ENCODE data around the gene SERPINB1. TPM values are rescaled to one million over a fixed set of nuclear protein-coding genes. Genes with fewer than 3 reads are reported as not detected.

SERPINB1 gene
- total and polyA plus RNA-seq, 9 of the 15 experiments (the other 6 are each of a cell fraction or from before 2014, with no cell fraction given) = 33.9 to 108 (median 63.8) TPM

- TF ChIP-seq ZNF592 (IDR thresholded peaks at IDR 0.05) (peak; percentile 5; the same call in 1 of the 2 replicates), MNT (conservative IDR thresholded peaks at IDR 0.05) (0 out of 4 replicates have a peak, but pooled peaks of 1 of the 2 experiments have one; percentile 6), KLF13 (tag; IDR thresholded peaks at IDR 0.05; ENCODE audit: borderline replicate concordance, low read depth) (no peak), NFRKB (IDR thresholded peaks at IDR 0.05; ENCODE audit: low read depth) (peak; percentile 36; the same call in 1 of the 2 replicates), HDAC3 (IDR thresholded peaks at IDR 0.05; ENCODE audit: borderline replicate concordance, partially characterized antibody) (peak; percentile 20), BCLAF1 (IDR thresholded peaks at IDR 0.05; ENCODE audit: borderline replicate concordance in 1 of 2, control insufficient read depth in 1 of 2, low read depth in 2 of 2, low read length in 1 of 2) (no peak), CUX1 (CRISPR knock-in tag; IDR thresholded peaks at IDR 0.05) (0 out of 2 replicates have a peak, but pooled peaks have one; percentile 48), OTX1 (CRISPR knock-in tag; IDR thresholded peaks at IDR 0.05) (no peak)
Observed at GRCh38 chr6:2784061-2784460, 57.6 kb downstream of the SERPINB1 start (continued).
